Right atrium auricular region (tissue), 2 donors: Measurements from ENCODE around the gene KEAP1. TPM values are rescaled to one million over a fixed set of nuclear protein-coding genes. Genes with fewer than 3 reads are reported as not detected.
"Not testable (repeated sequence)": the region's sequence is repeated elsewhere in the genome, so short reads cannot be mapped to it uniquely, and the experiment has no call there.

Experiments used
- DNase-seq: peaks from one replicate; pipeline ENCODE4 v3.0.0-alpha.2; 2019; ENCODE audit warnings: low spot score
- H3K27ac ChIP-seq, 2 donors: fragments of 200-600 bp; sonication (generic); 1 replicate in 1 of 2; 2 replicates in 1 of 2; pipeline ENCODE4 v1.5.1; 2016 to 2019
- H3K27me3 ChIP-seq, 2 donors: fragments of 200-600 bp; sonication (generic); one replicate each; pipeline versions ENCODE4 v1.5.1 to v1.6.0; 2017 to 2019
- H3K36me3 ChIP-seq: fragments of 200-600 bp; sonication (generic); one replicate; pipeline ENCODE4 v1.5.1; 2016
- H3K4me1 ChIP-seq, 2 donors: fragments of 200-600 bp; sonication (generic); one replicate each; pipeline versions ENCODE4 v1.5.1 to v1.6.0; 2017 to 2019
- H3K4me3 ChIP-seq, 2 donors: fragments of 200-600 bp; sonication (generic); 1 replicate in 1 of 2; 2 replicates in 1 of 2; pipeline ENCODE4 v1.5.1; 2017 to 2019; ENCODE audit warnings: mild to moderate bottlenecking in 1 of 2, moderate library complexity in 1 of 2
- H3K9me3 ChIP-seq, 2 donors: fragments of 200-600 bp; sonication (generic); one replicate each; pipeline ENCODE4 v1.5.1; 2019
- CTCF ChIP-seq, 2 donors: fragments of 200-600 bp; sonication (generic); IDR thresholded peaks; one replicate each; pipeline ENCODE4 v1.5.1; 2019; ENCODE audit warnings: antibody characterized with exemption in 2 of 2
- total RNA-seq, 2 donors: library from RNA; depleted of rRNA; stranded (reverse); fragments of >200 nt; gene quantifications; one replicate each; pipeline ENCODE4 v1.1.0, GENCODE V29; 2016

Gene KEAP1
- total RNA-seq, 2 donors from 2014 or later, result 52.1 to 64.9 TPM

- H3K27ac ChIP-seq, result no peak overlapping the region
- no peak for DNase-seq
- TF ChIP-seq CTCF (IDR thresholded peaks at IDR 0.05), result no peak
These were observed 29.3 kb upstream of the KEAP1 start for GRCh38 chr19:10532457-10532856.

GRCh38 chr19:10526887-10527286 lies 23.7 kb upstream of the KEAP1 start:
- not testable (repeated sequence) for H3K27me3 ChIP-seq, H3K4me3 ChIP-seq, H3K27ac ChIP-seq, DNase-seq, H3K36me3 ChIP-seq, H3K4me1 ChIP-seq, H3K9me3 ChIP-seq

More at GRCh38 chr19:10532457-10532856, 29.3 kb upstream of the KEAP1 start:
- no peaks in the 10 kb centered on the region for H3K36me3 ChIP-seq
- H3K4me3 ChIP-seq, result no peak overlapping the region
- no peaks in the 10 kb centered on the region for H3K4me1 ChIP-seq
- H3K9me3 ChIP-seq, result no peaks in the 10 kb centered on the region
- no peaks in the 10 kb centered on the region for H3K27me3 ChIP-seq

GRCh38 chr19:10525636-10526035 lies 22.5 kb upstream of the KEAP1 start:
- TF ChIP-seq CTCF (IDR thresholded peaks at IDR 0.05), result no peak

GRCh38 chr19:10523135-10523636 lies 20.0 kb upstream of the KEAP1 start:
- Histone ChIP-seq H3K27me3 (peaks cover 0 to 5% of the 10 kb centered on the region in 2 donors), H3K9me3 (no peaks in the 10 kb centered on the region), H3K4me1 (peaks cover 0 to 9% of the 10 kb centered on the region in 2 donors), H3K4me3 (no peak overlapping the region), H3K36me3 (no peaks in the 10 kb centered on the region), H3K27ac (no peak overlapping the region)
- TF ChIP-seq CTCF (IDR thresholded peaks at IDR 0.05), result no peak
- DNase-seq, result no peak

More at GRCh38 chr19:10525636-10526035, 22.5 kb upstream of the KEAP1 start:
- no peak for DNase-seq
- Histone ChIP-seq H3K4me3 (no peak overlapping the region), H3K27me3 (no peaks in the 10 kb centered on the region), H3K27ac (no peak overlapping the region), H3K36me3 (no peaks in the 10 kb centered on the region), H3K4me1 (no peaks in the 10 kb centered on the region), H3K9me3 (no peaks in the 10 kb centered on the region)

- H3K4me1 ChIP-seq, result peaks cover 0 to 23% of the 10 kb centered on the region in 2 donors
- no peak overlapping the region for H3K4me3 ChIP-seq
- H3K9me3 ChIP-seq, result no peaks in the 10 kb centered on the region
- no peaks in the 10 kb centered on the region for H3K36me3 ChIP-seq
- no peak for TF ChIP-seq CTCF (IDR thresholded peaks at IDR 0.05)
- peaks cover 5 to 9% of the 10 kb centered on the region in 2 donors for H3K27me3 ChIP-seq
- no peak for DNase-seq
- no peak overlapping the region for H3K27ac ChIP-seq
These were observed 18.5 kb upstream of the KEAP1 start for GRCh38 chr19:10521461-10522171.

- TF ChIP-seq CTCF (IDR thresholded peaks at IDR 0.05), result no peak
- peaks cover 5 to 9% of the 10 kb centered on the region in 2 donors for H3K27me3 ChIP-seq
- H3K4me3 ChIP-seq, result no peak overlapping the region
- no peaks in the 10 kb centered on the region for H3K9me3 ChIP-seq
- no peak for DNase-seq
- no peak overlapping the region for H3K27ac ChIP-seq
- H3K36me3 ChIP-seq, result no peaks in the 10 kb centered on the region
- peaks cover 0 to 23% of the 10 kb centered on the region in 2 donors for H3K4me1 ChIP-seq
These were observed 17.6 kb upstream of the KEAP1 start for GRCh38 chr19:10520652-10521318.
